Lung (tissue), 12 donors: ENCODE measurements around the gene STK38. TPM values are rescaled to one million over a fixed set of nuclear protein-coding genes. Genes with fewer than 3 reads are reported as not detected.

ENCODE experiments used
- ATAC-seq: fragments of 200-7000 bp; cut with Tn5 transposase; one replicate; pipeline ENCODE4 v1.9.1; 2020; ENCODE audit warnings: moderate number of reproducible peaks; ENCODE audit not compliant: insufficient read depth, low FRiP score
- DNase-seq, 3 donors: peaks; one replicate each; pipeline ENCODE4 v3.0.0-alpha.2; 2013 to 2017
- H3K27ac ChIP-seq, 2 donors: one replicate each; pipeline ENCODE4 v1.5.1; 2013; ENCODE audit warnings: mild to moderate bottlenecking in 2 of 2, moderate library complexity in 2 of 2, control low read depth in 1 of 2, inconsistent platforms in 1 of 2, low read depth in 1 of 2, low read length in 1 of 2
- H3K27me3 ChIP-seq, 3 donors: one replicate each; pipeline ENCODE4 v1.5.1; 2013; ENCODE audit warnings: low read length in 2 of 3; ENCODE audit not compliant: control insufficient read depth in 3 of 3, insufficient read depth in 3 of 3
- H3K36me3 ChIP-seq, 4 donors: one replicate each; pipeline ENCODE4 v1.5.1; 2013; ENCODE audit warnings: low read length in 4 of 4, mild to moderate bottlenecking in 1 of 4, moderate library complexity in 1 of 4; ENCODE audit not compliant: control insufficient read depth in 4 of 4, insufficient read depth in 4 of 4
- H3K4me1 ChIP-seq, 5 donors: one replicate each; pipeline ENCODE4 v1.5.1; 2013; ENCODE audit warnings: low read length in 5 of 5, mild to moderate bottlenecking in 2 of 5, moderate library complexity in 1 of 5; ENCODE audit not compliant: control insufficient read depth in 5 of 5, insufficient read depth in 5 of 5
- H3K4me3 ChIP-seq: one replicate; pipeline ENCODE4 v1.5.1; 2013; ENCODE audit warnings: mild to moderate bottlenecking, control low read depth, moderate library complexity
- H3K9ac ChIP-seq, 2 donors: one replicate each; pipeline ENCODE4 v1.5.1; 2013; ENCODE audit warnings: low read length in 2 of 2, control low read depth in 1 of 2; ENCODE audit not compliant: insufficient read depth in 1 of 2
- H3K9me3 ChIP-seq, 4 donors: one replicate each; pipeline ENCODE4 v1.5.1; 2013; ENCODE audit warnings: low read length in 3 of 4, mild to moderate bottlenecking in 1 of 4, moderate library complexity in 1 of 4; ENCODE audit not compliant: control insufficient read depth in 4 of 4, insufficient read depth in 3 of 4
- CTCF ChIP-seq: IDR thresholded peaks from 2 replicates; pipeline ENCODE4 v1.5.1; 2012; ENCODE audit warnings: mild to moderate bottlenecking; ENCODE audit errors: control extremely low read depth, extremely low read depth
- WGBS, 2 donors: extraction: QIAGEN DNeasy Blood & Tissue Kit; methylation state at CpG; one replicate each; pipeline ENCODE4 v1.1.7; 2013; 5-methylcytosine and 5-hydroxymethylcytosine counted together
- polyA plus RNA-seq, 2 donors: library from polyadenylated mRNA; stranded (reverse); fragments of 200-250 nt; gene quantifications; one replicate each; pipeline ENCODE4 v1.2.1, GENCODE V29; 2013
- total RNA-seq, 2 donors: library from RNA; depleted of rRNA in 1 of 2; stranded (reverse); fragments of >200 nt in 1 of 2; gene quantifications; one replicate each; pipeline ENCODE4 v1.2.1, GENCODE V29; 2014 to 2021
- donor health status: control.
- donor health status: control.
- donor health status: Bipolar disorder and iron deficiency.
- donor health status: healthy.
- donor health status: DM: yes; HTN: yes; CAD: no.

STK38 gene
- total and polyA plus RNA-seq, 4 donors, result 16.7 to 36.1 (median 22.8) TPM

- TF ChIP-seq CTCF, result no peak
- Histone ChIP-seq H3K27me3 (no peaks in the 10 kb centered on the region), H3K36me3 (peaks cover 0 to 7% (median 4%) of the 10 kb centered on the region in 4 donors), H3K4me3 (no peak overlapping the region), H3K4me1 (peaks cover 0 to 27% (median 11%) of the 10 kb centered on the region in 5 donors), H3K27ac (peak overlapping the region in 1 of 2 donors; percentile 20), H3K9ac (no peak overlapping the region), H3K9me3 (no peaks in the 10 kb centered on the region)
- 51 to 55% methylated on average over 1 of the region's 1 CpG for WGBS, 2 donors
- no peak for ATAC-seq
- DNase-seq, result peak in 1 of 3 donors; percentile 6
Measured at GRCh38 chr6:36544228-36544627, 3.1 kb downstream of the STK38 start.

- Histone ChIP-seq H3K36me3 (peaks cover 6 to 17% (median 8%) of the 10 kb centered on the region in 4 donors), H3K9me3 (no peaks in the 10 kb centered on the region), H3K27ac (no peak overlapping the region), H3K4me3 (no peak overlapping the region), H3K4me1 (peaks cover 0 to 21% (median 12%) of the 10 kb centered on the region in 5 donors), H3K27me3 (no peaks in the 10 kb centered on the region), H3K9ac (no peak overlapping the region)
- 79 to 89% methylated on average over 2 of the region's 2 CpGs for whole genome bisulfite sequencing, 2 donors
- DNase-seq (no peak), ATAC-seq (no peak)
- no peak for TF ChIP-seq CTCF
Measured at GRCh38 chr6:36542041-36542440, 5.2 kb downstream of the STK38 start.

- no peak for DNase-seq
- Histone ChIP-seq H3K27me3 (no peaks in the 10 kb centered on the region), H3K4me3 (no peak overlapping the region), H3K36me3 (peaks cover 6 to 17% (median 8%) of the 10 kb centered on the region in 4 donors), H3K4me1 (peaks cover 0 to 14% (median 9%) of the 10 kb centered on the region in 5 donors), H3K27ac (peak overlapping the region in 1 of 2 donors; percentile 59), H3K9ac (no peak overlapping the region), H3K9me3 (no peaks in the 10 kb centered on the region)
- no peak for TF ChIP-seq CTCF
- no peak for ATAC-seq
- WGBS, 2 donors, result 82 to 94% methylated on average over 4 of the region's 4 CpGs
Measured at GRCh38 chr6:36539814-36540568, 7.3 kb downstream of the STK38 start.
